HG03342 (cell line): ENCODE results near the gene SOCS1.
A peak's percentile ranks its signal among the peaks of the same experiment; 100 is the strongest.
"Not testable (repeated sequence)": the region's sequence is repeated elsewhere in the genome, so short reads cannot be mapped to it uniquely, and the experiment has no call there.

Source experiments
- ATAC-seq: cut with Tn5 transposase; IDR thresholded peaks from one replicate; pipeline ENCODE4 v1.9.1; 2021; ENCODE audit warnings: mild to moderate bottlenecking, moderate library complexity; ENCODE audit not compliant: unreplicated experiment

Gene SOCS1

GRCh38 chr16:11231367-11231970 lies 24.5 kb downstream of the SOCS1 start:
- no peak for ATAC-seq

GRCh38 chr16:11229906-11230305 lies 26.1 kb downstream of the SOCS1 start:
- ATAC-seq: no peak

DNA sequence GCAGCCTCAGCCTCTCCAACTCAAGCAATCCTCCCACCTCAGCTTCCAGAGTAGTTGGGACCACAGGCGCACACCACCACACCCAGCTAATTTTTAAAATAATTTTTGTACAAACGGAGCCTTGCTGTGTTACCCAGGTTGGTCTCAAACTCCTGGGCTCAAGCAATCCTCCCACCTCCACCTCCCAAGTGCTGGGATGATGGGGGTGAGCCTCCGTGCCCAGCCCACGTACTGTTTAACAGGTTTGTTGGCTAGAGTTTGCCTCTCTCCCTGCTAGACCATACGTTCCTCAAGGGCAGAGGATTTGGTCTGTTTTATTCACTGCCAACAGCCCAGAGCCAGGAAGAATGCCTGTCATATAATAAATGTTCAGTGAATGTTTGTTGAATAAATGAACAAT lies 26.6 kb downstream of the SOCS1 start:
- ATAC-seq: no peak

DNA sequence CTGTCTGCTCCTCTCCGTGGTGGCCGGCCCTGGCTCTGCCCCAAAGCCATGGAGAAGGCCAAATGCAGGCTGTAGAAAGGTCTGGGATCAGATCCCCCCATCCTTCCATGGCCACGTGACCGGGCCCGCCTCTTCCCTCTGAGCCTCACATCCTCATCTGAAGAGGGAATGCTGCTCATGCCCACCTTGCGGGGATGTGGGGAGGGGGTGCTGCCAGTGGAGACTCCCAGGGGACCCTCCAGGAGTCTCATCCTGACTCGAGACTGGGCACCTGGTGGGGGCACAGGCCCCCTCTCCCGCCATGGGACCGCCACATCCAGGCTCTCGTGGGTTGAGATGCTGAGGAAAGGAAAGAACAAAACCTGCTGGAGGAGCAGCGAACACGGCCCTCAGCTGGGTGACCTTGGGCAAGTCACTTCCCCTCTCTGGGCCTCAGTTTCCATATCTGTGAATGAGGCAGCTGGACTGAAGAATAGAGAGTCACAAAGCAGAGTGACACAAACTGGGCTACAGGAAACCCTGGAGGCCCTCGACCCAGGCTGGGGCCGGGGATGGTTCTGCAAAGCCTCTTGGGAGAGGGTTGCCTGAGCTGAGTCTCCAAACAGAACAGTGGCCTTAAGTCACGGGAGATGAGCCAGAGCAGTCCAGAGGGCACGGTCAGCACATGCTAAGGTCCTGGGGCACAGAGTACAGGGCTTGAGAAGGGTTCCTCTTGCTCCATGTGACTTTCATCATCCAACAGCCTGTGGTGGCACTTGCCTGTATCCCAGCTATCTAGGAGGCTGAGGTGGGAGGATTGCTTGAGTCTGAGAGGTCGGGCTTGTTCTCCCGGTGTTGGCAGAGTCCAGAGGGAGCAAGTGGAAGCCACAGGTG lies 30.1 kb downstream of the SOCS1 start:
- ATAC-seq: peak; percentile 4

GRCh38 chr16:11224894-11225676 lies 30.9 kb downstream of the SOCS1 start:
- ATAC-seq: peak; percentile 81

DNA sequence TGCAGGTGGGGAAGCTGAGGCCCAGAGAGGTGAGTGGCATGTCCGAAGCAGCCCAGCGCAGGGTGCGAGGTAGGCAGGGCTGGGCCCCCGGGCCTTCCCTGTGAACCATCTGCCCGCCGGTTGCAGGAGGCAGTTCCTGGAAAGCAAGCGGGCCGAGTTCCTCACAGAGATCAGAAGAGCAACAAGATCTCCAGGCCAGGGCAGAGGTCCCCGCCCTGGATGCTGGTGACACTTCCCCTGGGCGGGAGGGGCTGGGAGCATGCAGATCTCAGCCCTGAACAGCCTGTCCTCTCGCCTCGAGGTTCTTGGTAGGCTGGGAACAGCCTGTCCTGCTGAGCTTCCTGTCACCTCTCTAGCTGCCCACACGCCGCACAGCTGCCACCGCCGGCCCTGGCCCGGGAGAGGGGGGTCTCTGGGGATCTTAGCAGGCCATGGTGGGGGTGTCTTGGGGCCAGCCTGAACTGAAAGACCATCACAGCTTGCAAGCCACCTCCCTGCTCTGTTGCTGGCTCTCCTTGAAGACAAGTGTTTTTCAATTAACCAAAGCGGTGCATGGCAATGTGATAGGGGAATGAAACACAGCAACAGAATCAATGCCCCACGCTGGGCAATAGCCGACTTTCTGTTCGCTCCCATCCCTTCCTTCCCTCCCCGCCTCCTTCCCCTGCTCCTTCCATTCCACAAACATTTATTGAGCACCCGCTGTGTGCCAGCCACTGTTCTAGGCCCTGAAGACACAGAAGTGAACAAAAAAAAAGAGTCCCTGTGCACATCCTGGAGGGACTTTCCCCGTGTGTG lies 31.7 kb downstream of the SOCS1 start:
- ATAC-seq: peak; percentile 37

DNA sequence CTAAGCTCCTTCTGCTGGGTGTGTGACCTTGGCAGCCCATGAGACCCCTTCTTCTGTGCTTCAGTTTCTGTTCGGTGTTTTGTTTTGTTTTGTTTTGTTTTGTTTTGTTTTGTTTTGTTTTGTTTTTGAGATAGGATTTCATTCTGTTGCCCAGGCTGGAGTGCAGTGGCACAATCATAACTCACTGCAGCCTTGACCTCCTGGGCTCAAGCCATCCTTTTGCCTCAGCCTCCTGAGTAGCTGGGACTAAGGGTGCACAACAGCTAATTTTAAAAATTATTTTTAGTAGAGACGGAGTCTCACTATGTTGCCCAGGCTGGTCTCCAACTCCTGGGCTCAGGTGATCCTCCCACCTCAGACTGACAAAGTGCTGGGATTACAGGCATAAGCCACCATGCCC lies 35.5 kb downstream of the SOCS1 start:
- ATAC-seq: not testable (repeated sequence)

DNA sequence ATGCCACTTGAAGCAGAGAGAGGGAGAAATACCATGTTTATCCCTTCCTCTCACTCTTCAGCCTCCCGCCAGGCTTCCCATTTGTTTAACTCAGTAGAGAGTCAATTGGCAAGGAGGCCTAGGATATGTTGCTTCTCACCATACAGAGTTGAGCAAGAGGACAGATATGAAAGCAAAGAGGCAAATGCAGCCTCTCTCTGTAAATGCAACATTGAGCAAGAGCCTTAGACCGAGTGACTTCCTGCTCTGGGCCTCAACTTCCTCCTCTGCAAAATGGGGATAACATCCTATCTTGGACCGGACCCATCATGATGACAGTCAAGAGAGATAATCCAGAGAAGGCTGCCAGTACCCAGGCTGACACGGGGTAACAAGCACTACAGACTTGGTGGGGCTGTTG lies 36.8 kb downstream of the SOCS1 start:
- no peak for ATAC-seq

- no peak for ATAC-seq
These were observed 37.4 kb downstream of the SOCS1 start for GRCh38 chr16:11218604-11218962.

DNA sequence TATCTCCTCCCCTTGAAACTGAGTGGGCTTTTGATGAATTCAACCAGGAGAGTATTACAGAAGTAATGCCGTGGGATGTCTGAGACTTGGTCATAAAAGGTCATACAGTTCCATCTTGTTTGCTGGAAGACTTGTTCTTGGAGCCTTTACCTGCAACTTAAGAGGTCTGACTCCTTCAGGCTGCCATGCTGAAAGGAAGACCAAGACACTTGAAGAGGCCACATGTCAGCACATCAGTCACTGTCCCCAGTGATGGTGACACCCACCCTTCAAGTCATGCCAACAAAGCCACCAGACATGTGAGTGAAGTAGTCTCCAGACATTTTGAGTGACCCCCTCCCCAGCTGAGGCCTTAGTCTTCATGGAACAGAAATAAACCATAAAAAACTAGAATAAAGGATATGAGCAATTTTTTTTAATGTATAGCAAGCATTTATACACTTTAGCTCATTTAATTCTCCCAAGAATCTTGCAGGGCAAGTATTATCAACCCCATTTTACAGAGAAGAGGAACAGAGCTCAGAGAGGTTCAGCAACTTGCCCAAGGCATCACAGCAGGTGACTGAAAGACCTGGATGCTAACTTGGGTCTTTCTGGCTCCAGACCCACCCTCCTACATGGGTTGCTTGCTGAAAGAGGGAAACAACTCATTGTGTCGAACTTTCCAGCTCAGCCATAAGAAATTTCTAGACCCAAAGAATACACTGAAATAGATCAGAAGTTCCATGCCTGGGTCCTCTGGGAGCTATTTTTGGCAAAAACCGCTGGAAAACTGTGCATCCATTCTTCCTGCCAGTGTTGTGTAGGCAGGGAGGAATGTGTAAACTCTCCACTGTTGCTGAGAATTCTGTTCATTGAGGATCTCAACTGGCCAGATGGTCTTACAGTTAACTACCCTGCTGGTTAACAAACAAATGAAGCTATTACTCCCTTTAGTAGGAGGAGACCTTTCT lies 38.1 kb downstream of the SOCS1 start:
- ATAC-seq: no peak

- ATAC-seq: no peak
These were observed 40.0 kb downstream of the SOCS1 start for GRCh38 chr16:11215935-11216556.

- no peak for ATAC-seq
These were observed 42.2 kb downstream of the SOCS1 start for GRCh38 chr16:11213799-11214198.

GRCh38 chr16:11213373-11213772 lies 42.6 kb downstream of the SOCS1 start:
- no peak for ATAC-seq

- no peak for ATAC-seq
These were observed 43.2 kb downstream of the SOCS1 start for GRCh38 chr16:11212798-11213196.

GRCh38 chr16:11211977-11212797 lies 43.8 kb downstream of the SOCS1 start:
- ATAC-seq: no peak

- ATAC-seq: no peak
These were observed 44.7 kb downstream of the SOCS1 start for GRCh38 chr16:11211061-11211976.

GRCh38 chr16:11210260-11210659 lies 45.7 kb downstream of the SOCS1 start:
- ATAC-seq: no peak
